Gastrocnemius medialis (tissue), 4 donors: ENCODE results near the gene PDZD4. TPM values are rescaled to one million over a fixed set of nuclear protein-coding genes. Genes with fewer than 3 reads are reported as not detected.

Source experiments
- ATAC-seq, 2 donors: fragments of 150-250 bp; one replicate each; pipeline ENCODE4 v1.9.1; 2016
- DNase-seq, 2 donors: peaks; one replicate each; pipeline ENCODE4 v3.0.0-alpha.2; 2019
- H3K27ac ChIP-seq, 4 donors: fragments of 200-600 bp; sonication (generic); 1 replicate in 1 of 4; 2 replicates in 3 of 4; pipeline ENCODE4 v1.5.1; 2016 to 2018; ENCODE audit warnings: mild to moderate bottlenecking in 2 of 4, moderate library complexity in 1 of 4
- H3K27me3 ChIP-seq, 3 donors: fragments of 200-600 bp; sonication (generic) in 2 of 3; 1 replicate in 1 of 3; 2 replicates in 2 of 3; pipeline versions ENCODE4 v1.5.1 to v1.6.0; 2016 to 2019; ENCODE audit warnings: mild to moderate bottlenecking in 1 of 3, moderate library complexity in 1 of 3
- H3K36me3 ChIP-seq, 2 donors: fragments of 200-600 bp; sonication (generic) in 1 of 2; one replicate each; pipeline ENCODE4 v1.5.1; 2017 to 2018
- H3K4me1 ChIP-seq, 2 donors: fragments of 200-600 bp; sonication (generic) in 1 of 2; one replicate each; pipeline ENCODE4 v1.5.1; 2016 to 2017; ENCODE audit warnings: mild to moderate bottlenecking in 2 of 2
- H3K4me3 ChIP-seq, 4 donors: fragments of 200-600 bp; sonication (generic) in 3 of 4; 1 replicate in 1 of 4; 2 replicates in 3 of 4; pipeline ENCODE4 v1.5.1; 2016 to 2019; ENCODE audit warnings: mild to moderate bottlenecking in 2 of 4
- H3K9me3 ChIP-seq, 3 donors: fragments of 200-600 bp; sonication (generic) in 2 of 3; 1 replicate in 1 of 3; 2 replicates in 2 of 3; pipeline ENCODE4 v1.5.1; 2016 to 2019
- POLR2A ChIP-seq, 2 donors: fragments of 450-650 bp; IDR thresholded peaks; one replicate each; pipeline ENCODE4 v1.6.1; 2017; ENCODE audit warnings: antibody characterized with exemption in 2 of 2, mild to moderate bottlenecking in 2 of 2, moderate library complexity in 2 of 2
- in situ Hi-C, 4 donors: fragments of 200-750 bp; cut with MboI; loops; one replicate each; pipeline versions ENCODE4 v1.15.0 to v1.8.0; 2017; ENCODE audit warnings: low sequenced_read_pairs in 4 of 4
- intact Hi-C: fragments of 100-400 bp; cut with DNase I; formaldehyde crosslinking; loops from one replicate; pipeline ENCODE4 v1.15.1; 2023; ENCODE audit warnings: low total_unique reads
- total RNA-seq, 4 donors: library from RNA; depleted of rRNA; stranded (reverse); fragments of >200 nt; gene quantifications; one replicate each; pipeline versions ENCODE4 v1.1.0 to v1.2.3, GENCODE V29; 2016
- TF ChIP-seq, protein P1 (sequence below), 5 experiments: fragments of 450-650 bp in 3 of 5; fragments of 200-600 bp in 2 of 5; sonication (generic) in 2 of 5; IDR thresholded peaks in 4 of 5; conservative IDR thresholded peaks in 1 of 5; 1 replicate in 4 of 5; 2 replicates in 1 of 5; pipeline ENCODE4 v1.5.1; 2016 to 2019; ENCODE audit warnings: antibody characterized with exemption in 5 of 5, mild to moderate bottlenecking in 3 of 5, moderate library complexity in 3 of 5

PDZD4 gene
- total RNA-seq, 4 donors from 2014 or later, result 0.59 to 2.2 (median 1.4) TPM

- Histone ChIP-seq H3K27me3 (peaks cover 0 to 20% (median 10%) of the 10 kb centered on the region in 3 donors), H3K9me3 (no peaks in the 10 kb centered on the region), H3K4me3 (no peak overlapping the region), H3K36me3 (no peaks in the 10 kb centered on the region), H3K4me1 (no peaks in the 10 kb centered on the region), H3K27ac (no peak overlapping the region)
- TF ChIP-seq, protein P1, sequence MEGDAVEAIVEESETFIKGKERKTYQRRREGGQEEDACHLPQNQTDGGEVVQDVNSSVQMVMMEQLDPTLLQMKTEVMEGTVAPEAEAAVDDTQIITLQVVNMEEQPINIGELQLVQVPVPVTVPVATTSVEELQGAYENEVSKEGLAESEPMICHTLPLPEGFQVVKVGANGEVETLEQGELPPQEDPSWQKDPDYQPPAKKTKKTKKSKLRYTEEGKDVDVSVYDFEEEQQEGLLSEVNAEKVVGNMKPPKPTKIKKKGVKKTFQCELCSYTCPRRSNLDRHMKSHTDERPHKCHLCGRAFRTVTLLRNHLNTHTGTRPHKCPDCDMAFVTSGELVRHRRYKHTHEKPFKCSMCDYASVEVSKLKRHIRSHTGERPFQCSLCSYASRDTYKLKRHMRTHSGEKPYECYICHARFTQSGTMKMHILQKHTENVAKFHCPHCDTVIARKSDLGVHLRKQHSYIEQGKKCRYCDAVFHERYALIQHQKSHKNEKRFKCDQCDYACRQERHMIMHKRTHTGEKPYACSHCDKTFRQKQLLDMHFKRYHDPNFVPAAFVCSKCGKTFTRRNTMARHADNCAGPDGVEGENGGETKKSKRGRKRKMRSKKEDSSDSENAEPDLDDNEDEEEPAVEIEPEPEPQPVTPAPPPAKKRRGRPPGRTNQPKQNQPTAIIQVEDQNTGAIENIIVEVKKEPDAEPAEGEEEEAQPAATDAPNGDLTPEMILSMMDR (IDR thresholded peaks at IDR 0.05 in 4 of 5, conservative IDR thresholded peaks at IDR 0.05 in 1 of 5), result no peak
- no peak for TF ChIP-seq POLR2A (IDR thresholded peaks at IDR 0.05)
- ATAC-seq (no peak), DNase-seq (no peak)
- in situ Hi-C loops (no loop called here), intact Hi-C loops (no loop called here)
Measured at GRCh38 chrX:153874085-153874365, 43.7 kb upstream of the PDZD4 start.

DNA sequence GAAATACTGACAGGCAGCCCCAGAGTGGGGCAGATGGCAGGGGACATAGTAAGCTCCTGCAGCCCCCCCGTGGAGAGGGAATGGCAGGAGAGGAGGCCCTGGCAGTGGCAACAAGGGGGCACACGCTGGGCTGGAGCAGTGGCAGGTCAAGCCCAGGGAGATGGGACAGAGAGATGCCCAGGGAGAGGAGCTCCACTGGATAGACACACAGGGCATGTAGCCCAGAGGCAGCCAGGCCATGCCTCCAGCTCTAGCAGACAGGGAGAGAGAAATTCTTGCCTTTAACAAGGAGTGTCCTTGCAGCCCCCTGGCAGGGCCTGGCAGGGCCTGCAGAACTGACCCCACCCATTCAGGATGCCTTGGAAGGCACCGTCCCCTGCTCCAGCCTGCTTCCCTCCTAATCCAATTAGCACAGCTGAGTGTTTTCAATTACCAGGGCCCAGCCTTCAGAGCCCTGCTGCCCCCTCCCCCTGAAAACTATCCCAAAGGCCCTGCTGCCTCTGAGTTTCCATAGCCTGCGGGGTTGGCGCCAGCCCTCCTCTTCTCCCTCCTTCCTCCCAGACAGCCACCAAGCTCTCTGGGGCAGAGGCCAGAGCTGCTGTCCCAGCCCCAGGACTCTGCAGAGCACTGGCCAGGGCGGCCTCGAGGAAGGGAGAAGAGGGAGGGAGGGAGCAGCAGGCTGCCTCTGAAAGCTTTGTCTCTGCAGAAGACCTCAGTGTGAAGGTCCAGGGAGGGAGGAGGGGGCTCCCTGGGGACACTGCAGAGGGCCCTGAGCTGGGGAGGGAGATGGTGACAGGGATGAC lies 43.1 kb upstream of the PDZD4 start:
- Histone ChIP-seq H3K9me3 (no peaks in the 10 kb centered on the region), H3K27me3 (peaks cover 0 to 15% (median 10%) of the 10 kb centered on the region in 3 donors)
- TF ChIP-seq, protein P1 (IDR thresholded peaks at IDR 0.05 in 4 of 5, conservative IDR thresholded peaks at IDR 0.05 in 1 of 5), result no peak
- no peak for TF ChIP-seq POLR2A (IDR thresholded peaks at IDR 0.05)

DNA sequence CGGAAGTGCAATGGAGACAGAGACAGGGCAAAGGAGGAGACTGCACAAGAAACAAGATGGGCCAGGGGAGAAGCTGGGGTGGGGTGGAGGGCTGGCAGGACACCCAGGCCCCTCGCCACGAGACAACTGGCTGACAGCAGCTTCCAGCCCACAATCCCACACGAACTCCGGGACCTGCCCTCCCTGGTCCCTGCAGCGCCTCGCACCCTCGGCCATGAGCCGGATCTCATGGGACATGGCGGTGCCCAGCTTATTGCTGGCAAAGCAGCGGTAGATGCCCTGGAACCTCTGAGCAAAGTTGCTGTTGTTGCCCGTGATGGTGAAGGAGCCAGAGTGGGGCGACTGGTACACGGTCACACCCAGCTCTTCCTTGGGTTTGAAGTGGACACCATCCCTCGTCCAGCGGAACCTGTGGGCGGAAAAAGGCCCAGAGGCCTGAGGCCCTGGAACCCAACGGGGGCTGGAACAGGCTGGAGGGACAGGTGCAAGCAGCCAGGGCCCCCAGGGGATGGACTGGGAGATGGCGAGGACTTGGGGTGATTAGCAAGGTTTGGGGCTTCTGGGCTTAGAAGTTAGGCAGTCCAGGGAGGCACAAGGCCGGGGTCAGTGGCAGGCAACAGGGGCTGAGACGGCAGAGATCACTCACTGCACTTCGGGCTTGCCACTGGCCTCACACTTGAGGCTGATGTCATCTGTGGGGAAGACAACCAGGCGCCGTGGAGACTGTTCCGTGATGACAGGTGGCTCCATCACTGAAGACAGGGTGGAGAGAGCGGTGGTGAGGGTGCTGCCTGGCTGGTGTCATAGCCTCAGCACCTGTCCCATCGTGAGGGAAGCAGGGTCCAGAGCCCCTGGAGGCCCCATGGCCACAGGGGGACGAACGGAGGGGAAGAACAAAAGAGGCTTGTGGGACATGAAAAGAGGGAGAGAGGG lies 41.9 kb upstream of the PDZD4 start:
- Histone ChIP-seq H3K27ac (no peak overlapping the region), H3K4me3 (no peak overlapping the region), H3K36me3 (no peaks in the 10 kb centered on the region), H3K27me3 (peaks cover 0 to 6% (median 4%) of the 10 kb centered on the region in 3 donors), H3K4me1 (no peaks in the 10 kb centered on the region), H3K9me3 (no peaks in the 10 kb centered on the region)
- ATAC-seq, result no peak
- intact Hi-C loops (no loop called here), in situ Hi-C loops (no loop called here)
- DNase-seq, result no peak
- TF ChIP-seq, protein P1 (IDR thresholded peaks at IDR 0.05 in 4 of 5, conservative IDR thresholded peaks at IDR 0.05 in 1 of 5), result no peak
- no peak for TF ChIP-seq POLR2A (IDR thresholded peaks at IDR 0.05)

More for the DNA sequence above, 43.1 kb upstream of the PDZD4 start:
- Histone ChIP-seq H3K27ac (no peak overlapping the region), H3K4me1 (no peaks in the 10 kb centered on the region), H3K4me3 (no peak overlapping the region), H3K36me3 (no peaks in the 10 kb centered on the region)
- ATAC-seq (no peak), DNase-seq (no peak)
- intact Hi-C loops, result no loop called here
- in situ Hi-C loops, result no loop called here

- TF ChIP-seq, protein P1 (IDR thresholded peaks at IDR 0.05 in 4 of 5, conservative IDR thresholded peaks at IDR 0.05 in 1 of 5), result no peak
- no peak for TF ChIP-seq POLR2A (IDR thresholded peaks at IDR 0.05)
- H3K4me3 ChIP-seq, result no peak overlapping the region
- in situ Hi-C loops, result no loop called here
- no peaks in the 10 kb centered on the region for H3K9me3 ChIP-seq
- H3K27me3 ChIP-seq, result peaks cover 0 to 2% (median 1%) of the 10 kb centered on the region in 3 donors
- ATAC-seq, result no peak
- intact Hi-C loops, result no loop called here
- no peak for DNase-seq
- H3K27ac ChIP-seq, result no peak overlapping the region
- H3K4me1 ChIP-seq, result no peaks in the 10 kb centered on the region
- no peaks in the 10 kb centered on the region for H3K36me3 ChIP-seq
Measured at GRCh38 chrX:153871451-153871850, 41.1 kb upstream of the PDZD4 start.
